MCF 10A (cell line): ENCODE results near the gene ITGB3. TPM values are rescaled to one million over a fixed set of nuclear protein-coding genes. Genes with fewer than 3 reads are reported as not detected.

Experiments
- BruUV-seq: library from RNA; stranded (reverse); fragments of 400-500 nt; replicated peaks from 2 replicates; lab custom pipeline; 2021; lab: Mats Ljungman, UMichigan
- CTCF ChIA-PET: fragments of 300-600 bp; sonication (Branson Sonifier 250); formaldehyde crosslinking; extraction: SDS; loops from one replicate; lab custom pipeline; 2021; ENCODE audit warnings: antibody characterized with exemption, inconsistent platforms; lab: Yijun Ruan, JAX
- POLR2A ChIA-PET: fragments of 300-600, 350-650 bp; sonication (Branson Sonifier 250); formaldehyde crosslinking; extraction: SDS; loops from one replicate; lab custom pipeline; 2020; ENCODE audit warnings: antibody characterized with exemption, inconsistent platforms; lab: Yijun Ruan, JAX
- DNase-seq: peaks from one replicate; pipeline ENCODE4 v3.0.0-alpha.2; 2018; ENCODE audit not compliant: unreplicated experiment
- H3K27ac Mint-ChIP-seq: one replicate; pipeline ENCODE4 v1.8.0; 2022; ENCODE audit warnings: mild to moderate bottlenecking, low read depth, mixed read lengths; ENCODE audit not compliant: unreplicated experiment
- H3K27me3 Mint-ChIP-seq: one replicate; pipeline ENCODE4 v1.8.0; 2022; ENCODE audit warnings: mixed read lengths; ENCODE audit not compliant: insufficient read depth, unreplicated experiment
- H3K36me3 Mint-ChIP-seq: one replicate; pipeline ENCODE4 v1.8.0; 2022; ENCODE audit warnings: mild to moderate bottlenecking, moderate library complexity, mixed read lengths; ENCODE audit not compliant: insufficient read depth, unreplicated experiment
- H3K4me1 Mint-ChIP-seq: one replicate; pipeline ENCODE4 v1.8.0; 2022; ENCODE audit warnings: mixed read lengths; ENCODE audit not compliant: insufficient read depth, unreplicated experiment
- H3K4me3 Mint-ChIP-seq: one replicate; pipeline ENCODE4 v1.8.0; 2022; ENCODE audit warnings: mild to moderate bottlenecking, moderate library complexity, mixed read lengths; ENCODE audit not compliant: unreplicated experiment
- H3K9me3 Mint-ChIP-seq: one replicate; pipeline ENCODE4 v1.8.0; 2022; ENCODE audit warnings: mixed read lengths; ENCODE audit not compliant: unreplicated experiment
- CTCF ChIP-seq: fragments of 200-600 bp; IDR thresholded peaks from one replicate; pipeline ENCODE4 v1.8.0; 2022; ENCODE audit warnings: antibody characterized with exemption, mild to moderate bottlenecking; ENCODE audit not compliant: unreplicated experiment
- intact Hi-C: fragments of 100-400 bp; cut with micrococcal nuclease; formaldehyde crosslinking; loops from 2 replicates; pipeline ENCODE4 v1.14.1; 2022
- total RNA-seq: library from RNA; stranded (reverse); gene quantifications from 2 replicates; pipeline ENCODE4 v1.2.3, GENCODE V29; 2022

ITGB3 gene
- total RNA-seq, 1 experiment from 2014 or later, result 1.1 TPM

- H3K27ac Mint-ChIP-seq, result no peak overlapping the region
- no peak overlapping the region for H3K4me3 Mint-ChIP-seq
- CTCF ChIA-PET, result interaction anchor here (0.9 to 6.2 kb wide), 3 partner anchors 68 to 82 kb away, joined by 3 to 90 read pairs (median 7); no protein-coding TSS in a partner anchor
- DNase-seq, result no peak
- POLR2A ChIA-PET, result no interaction called here
- peaks cover 6% of the 10 kb centered on the region for H3K36me3 Mint-ChIP-seq
- H3K27me3 Mint-ChIP-seq, result no peaks in the 10 kb centered on the region
- peaks cover 8% of the 10 kb centered on the region for H3K4me1 Mint-ChIP-seq
- BruUV-seq, result no TSS peak
- TF ChIP-seq CTCF, result no peak
- intact Hi-C loops, result loop anchor here (10.0 kb wide), 1 partner anchor 367 kb away; no protein-coding TSS in a partner anchor
- no peaks in the 10 kb centered on the region for H3K9me3 Mint-ChIP-seq
Observed at GRCh38 chr17:47311420-47311819, 57.8 kb downstream of the ITGB3 start.

GRCh38 chr17:47315451-47316266 is 62.0 kb downstream of the ITGB3 start:
- peak overlapping the region; percentile 23 for H3K27ac Mint-ChIP-seq
- H3K4me3 Mint-ChIP-seq, result no peak overlapping the region
- CTCF ChIA-PET, result interaction anchor here (0.6 to 6.2 kb wide), 24 partner anchors 10 to 222 kb away, joined by 3 to 90 read pairs (median 4); no protein-coding TSS in a partner anchor
- peak; percentile 89 for TF ChIP-seq CTCF
- H3K27me3 Mint-ChIP-seq, result no peaks in the 10 kb centered on the region
- POLR2A ChIA-PET, result interaction anchor here (0.6 to 1.3 kb wide), 8 partner anchors 9 to 246 kb away, joined by 3 to 10 read pairs (median 4); partner anchors contain the start of genes CDC27, EFCAB13 and MYL4
- BruUV-seq, result no TSS peak
- intact Hi-C loops, result loop anchor here (1.0 to 10.0 kb wide), 5 partner anchors 38 to 371 kb away; partner anchors contain the start of genes CDC27 and ITGB3
- peak; percentile 83 for DNase-seq
- H3K9me3 Mint-ChIP-seq, result no peaks in the 10 kb centered on the region
- H3K36me3 Mint-ChIP-seq, result peaks cover 6% of the 10 kb centered on the region
- peaks cover 4% of the 10 kb centered on the region for H3K4me1 Mint-ChIP-seq

GRCh38 chr17:47316311-47316710 is 62.7 kb downstream of the ITGB3 start:
- H3K27ac Mint-ChIP-seq, result no peak overlapping the region
- ChIA-PET CTCF (interaction anchor here (0.9 to 6.2 kb wide), 14 partner anchors 11 to 87 kb away, joined by 3 to 90 read pairs (median 5); no protein-coding TSS in a partner anchor), POLR2A (interaction anchor here (0.6 to 1.3 kb wide), 7 partner anchors 8 to 246 kb away, joined by 3 to 10 read pairs (median 4); partner anchors contain the start of genes CDC27 and EFCAB13)
- H3K36me3 Mint-ChIP-seq, result peaks cover 6% of the 10 kb centered on the region
- no peak for TF ChIP-seq CTCF
- no peaks in the 10 kb centered on the region for H3K27me3 Mint-ChIP-seq
- peaks cover 5% of the 10 kb centered on the region for H3K9me3 Mint-ChIP-seq
- BruUV-seq, result no TSS peak
- peaks cover 4% of the 10 kb centered on the region for H3K4me1 Mint-ChIP-seq
- no peak overlapping the region for H3K4me3 Mint-ChIP-seq
- peak; percentile 50 for DNase-seq
- intact Hi-C loops, result loop anchor here (5.0 to 10.0 kb wide), 2 partner anchors 39 to 372 kb away; no protein-coding TSS in a partner anchor

- peaks cover 7% of the 10 kb centered on the region for H3K9me3 Mint-ChIP-seq
- no peaks in the 10 kb centered on the region for H3K27me3 Mint-ChIP-seq
- no peak for DNase-seq
- H3K4me3 Mint-ChIP-seq, result no peak overlapping the region
- H3K36me3 Mint-ChIP-seq, result peaks cover 6% of the 10 kb centered on the region
- ChIA-PET POLR2A (interaction anchor here (0.6 kb wide), 1 partner anchor 44 kb away, joined by 4 read pairs; no protein-coding TSS in a partner anchor), CTCF (interaction anchor here (0.6 to 6.2 kb wide), 7 partner anchors 11 to 172 kb away, joined by 3 to 90 read pairs (median 10); no protein-coding TSS in a partner anchor)
- TF ChIP-seq CTCF, result no peak
- no peak overlapping the region for H3K27ac Mint-ChIP-seq
- peaks cover 4% of the 10 kb centered on the region for H3K4me1 Mint-ChIP-seq
- no TSS peak for BruUV-seq
- intact Hi-C loops, result loop anchor here (5.0 to 10.0 kb wide), 2 partner anchors 40 to 372 kb away; no protein-coding TSS in a partner anchor
Observed at GRCh38 chr17:47317119-47317518, 63.5 kb downstream of the ITGB3 start.
